K562 (cell line): Measurements from ENCODE around the gene SERPINE2. TPM values are rescaled to one million over a fixed set of nuclear protein-coding genes. Genes with fewer than 3 reads are reported as not detected.
A peak's percentile ranks its signal among the peaks of the same experiment; 100 is the strongest.

Source experiments
- ATAC-seq: fragments of 200-7000 bp; cut with Tn5 transposase; 3 replicates; pipeline ENCODE4 v1.9.1; 2020; ENCODE audit warnings: moderate library complexity
- BruUV-seq: library from RNA; stranded (reverse); fragments of 400-500 nt; replicated peaks from 2 replicates; lab custom pipeline; 2021; lab: Mats Ljungman, UMichigan
- CTCF ChIA-PET: fragments of 300-600 bp; formaldehyde crosslinking; extraction: SDS; loops from one replicate; lab custom pipeline; 2021; ENCODE audit warnings: low intra/inter-chr PET ratio; lab: Yijun Ruan, JAX
- POLR2A ChIA-PET: fragments of 300-600, 350-650 bp; sonication (Branson Sonifier 250); formaldehyde crosslinking; extraction: SDS; loops from one replicate; lab custom pipeline; 2021; ENCODE audit warnings: antibody characterized with exemption, inconsistent platforms; lab: Yijun Ruan, JAX
- DNase-seq, 4 experiments: peaks; one replicate each; pipeline versions ENCODE4 v3.0.0 to v3.0.0-alpha.2; 2011 to 2018; ENCODE audit warnings: low spot score in 3 of 4, mixed read lengths in 3 of 4; ENCODE audit errors: extremely low read depth in 1 of 4
- FAIRE-seq: peaks from 2 replicates; lab custom pipeline; 2011; peaks lifted over from hg19 to GRCh38; lab: Jason Lieb, UNC
- H2AFZ ChIP-seq: 2 replicates; pipeline ENCODE4 v1.6.0; 2011; ENCODE audit warnings: low read depth, low read length, control low read depth, inconsistent platforms
- H3K27ac ChIP-seq: fragments of 200-600 bp; 3 replicates; pipeline ENCODE4 v1.8.0; 2011; ENCODE audit warnings: low read depth, mild to moderate bottlenecking, control low read depth, inconsistent platforms, low read length, moderate library complexity, mixed read lengths; ENCODE audit errors: extremely low read depth
- H3K27me3 ChIP-seq, 2 experiments: fragments of 300-600 bp in 1 of 2; 2 replicates in 1 of 2; 3 replicates in 1 of 2; pipeline versions ENCODE4 v1.6.0 to v1.8.0; 2011; ENCODE audit warnings: inconsistent platforms in 2 of 2, low read length in 2 of 2, mild to moderate bottlenecking in 1 of 2, mixed read lengths in 1 of 2, moderate library complexity in 1 of 2; ENCODE audit not compliant: control insufficient read depth in 2 of 2, insufficient read depth in 2 of 2
- H3K36me3 ChIP-seq: fragments of 300-600 bp; 3 replicates; pipeline ENCODE4 v1.8.0; 2011; ENCODE audit warnings: mild to moderate bottlenecking, low read length, inconsistent platforms; ENCODE audit not compliant: control insufficient read depth, insufficient read depth
- H3K4me1 ChIP-seq, 2 experiments: fragments of 200-600 bp in 1 of 2; replicated peaks in 1 of 2; 2 replicates in 1 of 2; 3 replicates in 1 of 2; pipeline versions ENCODE4 v1.5.1 to v1.8.0; 2011; ENCODE audit warnings: inconsistent platforms in 2 of 2, low read length in 2 of 2, mild to moderate bottlenecking in 1 of 2, mixed read lengths in 1 of 2, moderate library complexity in 1 of 2; ENCODE audit not compliant: control insufficient read depth in 2 of 2, insufficient read depth in 2 of 2
- H3K4me2 ChIP-seq: 2 replicates; pipeline ENCODE4 v1.6.1; 2011; ENCODE audit warnings: low read length, control low read depth, inconsistent platforms, mixed read lengths; ENCODE audit not compliant: insufficient read depth
- H3K4me3 ChIP-seq: fragments of 200-600 bp; sonication (generic), shearing (Covaris generic); 2 replicates; pipeline ENCODE4 v1.5.1; 2016; ENCODE audit warnings: control low read depth, inconsistent platforms
- H3K79me2 ChIP-seq: fragments of 200-600 bp; 3 replicates; pipeline ENCODE4 v1.8.0; 2011; ENCODE audit warnings: low read length, inconsistent platforms; ENCODE audit not compliant: control insufficient read depth, insufficient read depth
- H3K9ac ChIP-seq, 2 experiments: 2 replicates each; pipeline versions ENCODE4 v1.6.0 to v1.6.1; 2011; ENCODE audit warnings: low read depth in 2 of 2, low read length in 2 of 2, control low read depth in 1 of 2, inconsistent platforms in 1 of 2, mild to moderate bottlenecking in 1 of 2, mixed read lengths in 1 of 2; ENCODE audit not compliant: insufficient read depth in 1 of 2
- H3K9me1 ChIP-seq: one replicate; pipeline ENCODE4 v1.6.0; 2011; ENCODE audit warnings: inconsistent platforms, mild to moderate bottlenecking, low read length, moderate library complexity; ENCODE audit not compliant: control insufficient read depth, insufficient read depth
- H3K9me3 ChIP-seq: replicated peaks from 2 replicates; pipeline ENCODE4 v1.5.1; 2011; ENCODE audit warnings: low read depth, low read length, inconsistent platforms; ENCODE audit not compliant: control insufficient read depth, insufficient read depth
- H4K20me1 ChIP-seq: replicated peaks from 2 replicates; pipeline ENCODE4 v1.6.1; 2011; ENCODE audit warnings: low read length, inconsistent platforms, mixed read lengths; ENCODE audit not compliant: control insufficient read depth, insufficient read depth
- BCL6 ChIP-seq: fragments of 250-450 bp; sonication (Bioruptor Pico); IDR thresholded peaks from 2 replicates; pipeline ENCODE4 v1.4.0; 2020
- GTF2F1 ChIP-seq: IDR thresholded peaks from 2 replicates; pipeline ENCODE4 v1.6.1; 2011; ENCODE audit warnings: low read depth, low read length, improper control_type of control experiment
- JUN ChIP-seq, 2 experiments: sonication (generic) in 1 of 2; formaldehyde crosslinking in 1 of 2; IDR thresholded peaks; 2 replicates each; pipeline versions ENCODE4 v1.6.1 to v1.8.0; 2012 to 2022; ENCODE audit warnings: borderline replicate concordance in 2 of 2, mild to moderate bottlenecking in 2 of 2, improper control_type of control experiment in 1 of 2, low read depth in 1 of 2, low read length in 1 of 2, missing genetic modification reagents in 1 of 2
- NRF1 ChIP-seq, 2 experiments: fragments of 450-650 bp; IDR thresholded peaks in 1 of 2; conservative IDR thresholded peaks in 1 of 2; 2 replicates each; pipeline ENCODE4 v1.6.1; 2014; ENCODE audit warnings: mild to moderate bottlenecking in 2 of 2
- RAD51 ChIP-seq: fragments of 450-650 bp; IDR thresholded peaks from 2 replicates; pipeline ENCODE4 v1.7.1; 2016; ENCODE audit warnings: low read depth, mild to moderate bottlenecking, borderline replicate concordance
- SAP30 ChIP-seq: fragments of 200-600 bp; sonication (generic); IDR thresholded peaks from 2 replicates; pipeline ENCODE4 v1.6.1; 2012; ENCODE audit warnings: borderline replicate concordance, low read depth, mild to moderate bottlenecking, moderate library complexity, low read length, control low read depth, inconsistent platforms; ENCODE audit not compliant: insufficient read depth, poor library complexity, severe bottlenecking
- TFAP4 ChIP-seq: sonication (generic); formaldehyde crosslinking; IDR thresholded peaks from 2 replicates; pipeline ENCODE4 v1.8.0; 2022; ENCODE audit warnings: missing genetic modification reagents, mild to moderate bottlenecking, moderate library complexity, borderline replicate concordance
- ZFP30 ChIP-seq: fragments of 250-450 bp; sonication (Bioruptor Pico); IDR thresholded peaks from 2 replicates; pipeline ENCODE4 v1.8.0; 2022; ENCODE audit warnings: moderate library complexity, mild to moderate bottlenecking, inconsistent platforms, borderline replicate concordance
- WGBS: fragments of 100-300 bp; shearing (Covaris generic); methylation state at CpG from one replicate; pipeline ENCODE4 v1.1.6; 2016; ENCODE audit warnings: low coverage, mixed read lengths; ENCODE audit not compliant: insufficient coverage; ENCODE audit errors: missing lambda C conversion rate; 5-methylcytosine and 5-hydroxymethylcytosine counted together
- in situ Hi-C: fragments of 300-500 bp; cut with MboI; formaldehyde crosslinking; loops from 4 replicates; pipeline ENCODE4 v1.15.0; 2018; ENCODE audit warnings: inconsistent platforms, mixed read lengths
- intact Hi-C: fragments of 100-400 bp; cut with micrococcal nuclease; formaldehyde crosslinking; loops from 2 replicates; pipeline ENCODE4 v1.14.2; 2022
- polyA plus RNA-seq, 8 experiments: library from polyadenylated mRNA; depleted of rRNA in 4 of 8; stranded (reverse) in 5 of 8; unstranded in 3 of 8; fragments of >200 nt; fragmentation: Nextera tagmentation in 2 of 8; fragmentation: Illumina TruSeq in 1 of 8; extraction: Ambion mirVana in 2 of 8; extraction: Trizol in 1 of 8; gene quantifications; 2 replicates each; pipeline versions ENCODE4 v1.2.1 to v1.2.3, GENCODE V29; 2011 to 2014; ENCODE audit warnings: inconsistent platforms in 1 of 8, missing spikeins in 1 of 8
- total RNA-seq, 7 experiments: library from RNA; depleted of rRNA in 6 of 7; stranded (reverse); fragments of >200 nt in 6 of 7; fragmentation: Illumina TruSeq in 2 of 7; extraction: Trizol in 2 of 7; gene quantifications; 2 replicates each; pipeline versions ENCODE4 v1.2.1 to v1.2.3, GENCODE V29; 2011 to 2021; ENCODE audit warnings: low replicate concordance in 1 of 7
- TF ChIP-seq, protein P1 (sequence below): IDR thresholded peaks from 2 replicates; pipeline ENCODE4 v1.6.1; 2014; ENCODE audit warnings: antibody characterized with exemption
- TF ChIP-seq, protein P2 (sequence below), 2 experiments: IDR thresholded peaks; 2 replicates each; pipeline ENCODE4 v1.6.1; 2012; ENCODE audit warnings: improper control_type of control experiment in 2 of 2, low read depth in 2 of 2, low read length in 2 of 2, borderline replicate concordance in 1 of 2

Gene SERPINE2
- total and polyA plus RNA-seq, 9 of the 15 experiments (the other 6 are each of a cell fraction or from before 2014, with no cell fraction given), result 0.03 to 0.16 (median 0.13) TPM; not detected in 6

GRCh38 chr2:223944166-223944702 lies 94.9 kb downstream of the SERPINE2 start (continued):
- TF ChIP-seq TFAP4 (CRISPR knock-in tag), result peak; percentile 16; the same call in 1 of the 2 replicates
- TF ChIP-seq, protein P1, sequence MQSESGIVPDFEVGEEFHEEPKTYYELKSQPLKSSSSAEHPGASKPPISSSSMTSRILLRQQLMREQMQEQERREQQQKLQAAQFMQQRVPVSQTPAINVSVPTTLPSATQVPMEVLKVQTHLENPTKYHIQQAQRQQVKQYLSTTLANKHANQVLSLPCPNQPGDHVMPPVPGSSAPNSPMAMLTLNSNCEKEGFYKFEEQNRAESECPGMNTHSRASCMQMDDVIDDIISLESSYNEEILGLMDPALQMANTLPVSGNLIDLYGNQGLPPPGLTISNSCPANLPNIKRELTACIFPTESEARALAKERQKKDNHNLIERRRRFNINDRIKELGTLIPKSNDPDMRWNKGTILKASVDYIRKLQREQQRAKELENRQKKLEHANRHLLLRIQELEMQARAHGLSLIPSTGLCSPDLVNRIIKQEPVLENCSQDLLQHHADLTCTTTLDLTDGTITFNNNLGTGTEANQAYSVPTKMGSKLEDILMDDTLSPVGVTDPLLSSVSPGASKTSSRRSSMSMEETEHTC, result no peak
- no peak for TF ChIP-seq SAP30
- TF ChIP-seq NRF1 (conservative IDR thresholded peaks at IDR 0.05 in 1 of 2, IDR thresholded peaks at IDR 0.05 in 1 of 2), result peak; percentile 34 to 41; a peak in 3 of 4 replicates
- TF ChIP-seq GTF2F1, result no peak

GRCh38 chr2:223943561-223944008 lies 95.5 kb downstream of the SERPINE2 start:
- no TSS peak for BruUV-seq
- Histone ChIP-seq H3K27ac (no peak overlapping the region), H3K9me3 (peaks cover 2% of the 10 kb centered on the region; the same call in 1 of the 2 replicates), H2AFZ (no peak overlapping the region), H3K9ac (peak overlapping the region in 1 of 2 experiments; percentile 65; a peak in 2 of 4 replicates), H4K20me1 (no peaks in the 10 kb centered on the region), H3K79me2 (peaks cover 34% of the 10 kb centered on the region), H3K36me3 (no peaks in the 10 kb centered on the region; the same call in 2 of the 3 replicates), H3K9me1 (no peaks in the 10 kb centered on the region), H3K4me1 (peaks cover 15 to 17% of the 10 kb centered on the region in 2 experiments; a peak in 4 of 5 replicates), H3K4me3 (peak overlapping the region; percentile 78), H3K4me2 (peak overlapping the region; percentile 73), H3K27me3 (no peaks in the 10 kb centered on the region)
- FAIRE-seq (peak; percentile 32), ATAC-seq (peak; percentile 13; the same call in 2 of the 3 replicates), DNase-seq (peak in 2 of 4 experiments; percentile 26 to 43)
- in situ Hi-C loops, result no loop called here
- WGBS, result 22% methylated on average over 7 of the region's 7 CpGs
- POLR2A ChIA-PET, result no interaction called here
- TF ChIP-seq RAD51 (no peak), ZFP30 (CRISPR knock-in tag) (no peak), JUN (IDR thresholded peaks at IDR 0.05; ENCODE audit: borderline replicate concordance, low read depth, low read length) (no peak), JUN (CRISPR knock-in tag; IDR thresholded peaks at IDR 0.05; ENCODE audit: borderline replicate concordance) (no peak), BCL6 (no peak)
- TF ChIP-seq, protein P2, sequence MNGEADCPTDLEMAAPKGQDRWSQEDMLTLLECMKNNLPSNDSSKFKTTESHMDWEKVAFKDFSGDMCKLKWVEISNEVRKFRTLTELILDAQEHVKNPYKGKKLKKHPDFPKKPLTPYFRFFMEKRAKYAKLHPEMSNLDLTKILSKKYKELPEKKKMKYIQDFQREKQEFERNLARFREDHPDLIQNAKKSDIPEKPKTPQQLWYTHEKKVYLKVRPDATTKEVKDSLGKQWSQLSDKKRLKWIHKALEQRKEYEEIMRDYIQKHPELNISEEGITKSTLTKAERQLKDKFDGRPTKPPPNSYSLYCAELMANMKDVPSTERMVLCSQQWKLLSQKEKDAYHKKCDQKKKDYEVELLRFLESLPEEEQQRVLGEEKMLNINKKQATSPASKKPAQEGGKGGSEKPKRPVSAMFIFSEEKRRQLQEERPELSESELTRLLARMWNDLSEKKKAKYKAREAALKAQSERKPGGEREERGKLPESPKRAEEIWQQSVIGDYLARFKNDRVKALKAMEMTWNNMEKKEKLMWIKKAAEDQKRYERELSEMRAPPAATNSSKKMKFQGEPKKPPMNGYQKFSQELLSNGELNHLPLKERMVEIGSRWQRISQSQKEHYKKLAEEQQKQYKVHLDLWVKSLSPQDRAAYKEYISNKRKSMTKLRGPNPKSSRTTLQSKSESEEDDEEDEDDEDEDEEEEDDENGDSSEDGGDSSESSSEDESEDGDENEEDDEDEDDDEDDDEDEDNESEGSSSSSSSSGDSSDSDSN (IDR thresholded peaks at IDR 0.05; ENCODE audit: borderline replicate concordance in 1 of 2, low read depth in 2 of 2, low read length in 2 of 2), result no peak
- CTCF ChIA-PET, result no interaction called here
- intact Hi-C loops, result no loop called here
